NK-92 (cell line): ENCODE measurements around the gene GLI3.

Experiments used
- DNase-seq: peaks from one replicate; lab custom pipeline; 2025; ENCODE audit not compliant: unreplicated experiment; lab: John Stamatoyannopoulos, UW

The GLI3 gene

GRCh38 chr7:42236266-42236975 lies 588 bp downstream of the GLI3 start:
- no peak for DNase-seq

GRCh38 chr7:42235741-42236161 lies 1.3 kb downstream of the GLI3 start:
- no peak for DNase-seq

DNA sequence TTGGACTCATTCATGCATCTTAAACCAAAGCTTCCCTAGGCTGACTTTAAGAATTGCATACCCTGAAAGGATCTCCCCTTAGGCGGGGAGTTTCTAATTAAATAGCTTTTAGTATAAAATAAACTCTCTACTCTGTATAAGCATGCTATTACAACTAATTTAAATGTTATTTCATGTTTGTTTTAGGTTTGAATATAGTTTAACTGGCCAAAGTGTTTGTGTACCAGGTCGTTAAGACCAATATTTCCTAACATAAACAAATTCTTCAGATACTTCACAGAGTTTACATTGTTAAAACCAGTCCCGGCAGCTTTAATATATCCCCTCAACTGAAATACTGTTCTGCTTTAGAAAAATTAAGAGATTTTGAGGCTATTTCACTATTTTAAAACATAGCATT lies 2.3 kb downstream of the GLI3 start:
- no peak for DNase-seq

GRCh38 chr7:42233695-42234331 lies 3.2 kb downstream of the GLI3 start:
- no peak for DNase-seq

GRCh38 chr7:42233171-42233570 lies 3.8 kb downstream of the GLI3 start:
- no peak for DNase-seq

DNA sequence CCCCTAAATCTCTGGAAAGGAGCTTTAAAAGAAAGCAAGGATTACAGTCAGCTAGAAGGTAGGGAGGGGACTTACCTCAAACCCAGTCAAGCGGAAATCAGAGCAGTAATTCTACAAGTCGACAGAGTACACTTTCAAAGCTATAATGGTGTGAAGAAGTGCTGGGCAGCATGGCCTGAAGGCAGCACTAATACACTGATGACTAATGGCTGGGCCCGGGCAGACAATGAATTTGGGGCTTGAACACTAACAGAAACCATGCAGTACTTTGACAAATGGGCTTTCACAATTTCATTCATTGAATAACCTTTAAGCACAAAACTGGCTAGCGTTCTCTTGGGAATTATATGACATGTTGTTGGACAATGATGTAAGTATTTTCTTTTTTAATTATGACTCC lies 4.7 kb downstream of the GLI3 start:
- DNase-seq, result no peak

DNA sequence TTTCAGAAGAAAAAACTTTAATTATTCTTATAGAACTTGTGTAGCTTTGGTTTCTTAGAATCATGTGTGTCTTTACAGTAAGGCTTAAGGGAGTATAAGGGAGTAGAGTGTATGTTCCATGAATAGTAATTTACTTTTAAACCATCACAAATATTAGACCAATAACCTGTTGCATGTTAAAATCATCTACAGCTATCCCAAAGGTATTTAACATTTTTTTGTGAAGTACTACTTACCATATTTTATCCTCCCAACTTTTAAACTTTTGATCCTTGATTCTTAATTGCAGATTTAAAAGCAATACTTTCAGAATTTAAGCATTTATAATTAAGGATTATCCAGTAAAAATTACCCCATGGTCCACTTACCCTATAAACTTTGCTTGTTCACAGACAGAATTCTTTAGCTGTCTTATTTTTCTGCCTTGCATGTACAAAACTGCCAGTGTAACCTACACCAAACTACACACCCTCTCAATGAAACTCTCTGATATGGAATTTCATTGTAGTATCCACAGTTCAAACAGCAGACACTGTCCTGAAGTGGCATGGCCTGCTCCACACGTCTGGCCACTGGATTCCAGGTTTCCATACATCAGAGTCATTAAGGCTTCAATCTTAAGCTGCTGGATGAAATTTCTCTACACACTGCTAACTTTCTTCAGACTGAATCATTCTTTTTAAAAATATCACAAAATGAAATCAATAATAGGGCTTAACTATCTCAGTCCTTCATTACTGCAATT lies 5.8 kb downstream of the GLI3 start:
- DNase-seq, result no peak

GRCh38 chr7:42227936-42228591 lies 8.9 kb downstream of the GLI3 start:
- no peak for DNase-seq

- DNase-seq, result no peak
Observed at GRCh38 chr7:42227541-42227935, 9.5 kb downstream of the GLI3 start.

DNA sequence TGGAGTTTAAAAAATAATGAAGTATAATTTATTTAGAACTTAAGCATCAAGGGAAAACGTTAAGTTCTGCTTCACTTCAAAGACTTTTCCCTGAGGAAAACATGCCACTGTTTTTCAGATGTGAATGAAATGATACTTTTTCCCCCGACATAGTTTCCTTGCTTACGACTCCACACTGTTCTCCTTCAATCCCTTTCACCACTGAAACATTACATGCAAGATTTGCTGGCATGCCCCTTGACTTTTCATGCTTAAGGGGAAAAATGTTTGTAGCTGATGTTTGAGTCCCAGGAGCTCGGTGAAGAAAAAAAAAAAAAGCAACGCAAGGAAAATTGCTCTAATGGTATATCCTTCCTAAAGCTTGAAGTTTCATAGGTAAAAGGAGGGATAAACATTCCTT lies 10.0 kb downstream of the GLI3 start:
- DNase-seq, result no peak

DNA sequence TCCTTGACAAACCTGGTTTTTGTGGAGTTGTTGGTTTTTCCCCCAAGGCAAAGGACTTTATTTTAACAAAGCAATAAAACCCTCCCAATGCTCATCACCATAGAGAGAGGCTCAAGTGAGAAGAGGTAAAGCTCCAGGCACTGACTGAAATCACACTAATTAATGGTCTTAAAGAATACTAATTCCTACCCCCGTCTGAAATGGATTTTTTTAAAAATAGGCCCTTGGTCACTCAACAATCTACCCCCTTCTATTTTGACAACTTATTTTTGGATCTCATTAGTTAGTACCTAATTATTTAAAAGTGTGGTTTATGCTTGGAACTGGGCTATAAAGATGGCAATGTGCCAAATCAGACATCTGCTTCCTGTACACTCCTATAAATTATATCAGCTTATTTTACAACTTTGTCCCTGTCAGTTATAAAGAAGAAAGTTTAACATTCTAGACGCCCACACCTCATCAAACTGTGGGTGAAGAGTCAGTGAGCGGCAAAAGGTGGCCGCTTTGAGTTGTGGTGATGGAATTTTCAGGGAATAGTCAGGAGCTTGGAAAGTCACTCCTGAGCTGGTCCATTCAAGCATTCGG lies 10.6 kb downstream of the GLI3 start:
- DNase-seq, result no peak

- no peak for DNase-seq
Observed at GRCh38 chr7:42224391-42225003, 12.5 kb downstream of the GLI3 start.

DNA sequence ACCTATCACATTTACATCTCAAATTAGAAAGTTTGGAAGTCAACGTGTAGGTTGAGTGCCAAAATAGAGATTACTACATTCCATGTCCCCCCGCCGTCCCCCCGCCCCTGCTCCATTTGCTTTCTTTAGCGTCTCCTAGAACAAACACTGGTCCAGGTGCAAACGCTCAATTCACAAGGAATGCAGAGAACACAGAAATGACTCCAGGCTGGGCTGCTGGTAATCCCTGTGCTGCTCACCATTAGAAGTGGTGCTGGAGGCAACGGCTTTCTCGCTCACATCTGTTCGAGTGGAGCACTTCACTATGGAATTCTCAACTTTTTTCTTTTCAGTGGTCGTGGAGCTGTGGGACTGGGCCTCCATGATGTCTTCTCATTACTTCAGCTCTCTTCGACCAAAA lies 14.1 kb downstream of the GLI3 start:
- DNase-seq, result no peak

DNA sequence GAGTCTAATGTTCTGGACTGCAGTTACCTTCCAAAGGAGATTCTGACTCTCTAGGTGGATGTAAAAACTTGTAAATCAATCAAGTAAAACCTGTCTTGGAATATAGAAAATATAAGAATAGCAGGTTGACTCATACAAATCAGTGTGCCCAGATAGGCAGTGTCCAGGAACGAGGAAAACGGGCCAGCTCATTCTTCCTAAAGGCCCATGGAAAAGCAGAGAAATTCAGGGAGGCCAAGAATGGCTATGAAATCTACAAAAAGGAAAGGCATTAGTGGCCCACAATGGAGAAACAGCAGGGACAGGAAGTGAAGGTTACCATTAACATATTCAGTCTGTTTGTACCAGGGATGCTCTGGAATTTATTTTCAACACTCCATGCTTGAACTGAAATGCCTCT lies 14.9 kb downstream of the GLI3 start:
- no peak for DNase-seq

DNA sequence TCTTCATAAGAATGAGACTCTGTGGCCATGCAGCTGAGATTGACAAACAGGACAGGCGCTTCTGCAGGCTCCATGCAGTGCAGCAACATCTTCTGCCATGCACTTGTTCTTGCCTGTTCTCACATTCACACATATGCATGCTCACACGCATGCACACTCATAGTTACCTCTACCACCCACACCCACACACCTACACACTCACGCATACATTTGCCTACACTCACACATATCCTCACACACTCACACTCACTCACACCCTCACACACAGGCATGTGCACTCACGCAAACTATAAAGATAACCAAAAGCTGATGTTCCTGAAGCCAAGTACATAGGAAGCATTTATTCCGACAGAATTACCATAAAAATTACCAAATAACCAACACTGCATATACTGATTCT lies 15.7 kb downstream of the GLI3 start:
- DNase-seq, result no peak

DNA sequence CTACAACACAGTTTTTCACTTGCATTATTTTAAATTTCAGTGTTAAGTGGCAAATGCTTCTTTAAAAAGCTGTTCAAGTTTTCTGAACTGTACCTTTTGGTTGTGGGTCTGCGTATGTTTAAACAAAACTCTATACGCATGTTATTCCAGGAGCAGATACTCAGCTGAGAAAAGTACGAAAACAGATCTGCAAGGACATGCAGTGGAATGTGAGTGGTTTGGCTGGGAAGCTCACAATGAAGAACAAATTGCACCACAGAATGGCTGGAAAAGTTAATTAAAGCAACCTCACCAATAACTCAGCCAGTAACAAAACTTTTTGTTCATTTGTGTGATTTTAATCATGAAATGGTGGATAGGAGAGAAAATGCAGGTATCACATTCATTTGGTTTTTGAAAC lies 17.6 kb downstream of the GLI3 start:
- DNase-seq, result no peak

GRCh38 chr7:42218248-42218647 lies 18.8 kb downstream of the GLI3 start:
- no peak for DNase-seq

DNA sequence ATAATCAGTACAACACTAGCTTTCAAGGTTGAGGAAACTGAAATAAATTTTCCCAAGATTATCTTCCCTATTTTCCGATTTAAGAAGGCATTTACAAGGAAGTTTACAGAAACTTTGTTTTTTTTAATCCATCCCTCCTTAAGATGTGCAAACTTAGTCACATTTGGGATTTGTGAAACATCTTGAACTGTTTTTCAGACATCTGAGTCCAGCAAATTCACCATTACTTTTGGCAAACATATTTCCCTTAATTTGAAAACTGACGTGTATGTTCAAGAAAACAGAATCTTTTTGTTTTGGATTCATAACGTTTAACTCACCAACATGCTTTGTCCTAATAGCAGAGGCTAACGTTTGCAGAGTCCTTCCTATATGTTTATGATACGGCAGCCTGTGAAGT lies 19.5 kb downstream of the GLI3 start:
- DNase-seq, result no peak

DNA sequence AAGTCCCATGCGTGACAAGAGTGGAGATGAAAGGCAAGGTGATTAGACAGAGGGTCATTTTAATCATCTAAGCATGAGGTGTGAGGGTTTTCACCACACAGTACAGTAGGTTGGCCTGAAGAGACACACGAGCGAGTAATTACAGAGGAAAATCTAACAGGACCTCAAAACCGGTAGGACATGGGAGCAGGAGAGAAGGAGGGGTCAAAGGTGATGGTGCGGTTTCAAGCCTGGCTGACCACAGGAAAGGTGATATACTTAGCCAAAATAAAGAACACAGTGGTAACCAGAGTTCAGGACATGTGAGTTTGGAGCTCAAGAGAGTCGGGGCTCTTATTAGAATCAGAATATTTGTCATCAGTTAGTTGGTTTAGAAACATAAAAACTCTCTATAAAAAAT lies 20.0 kb downstream of the GLI3 start:
- no peak for DNase-seq

DNA sequence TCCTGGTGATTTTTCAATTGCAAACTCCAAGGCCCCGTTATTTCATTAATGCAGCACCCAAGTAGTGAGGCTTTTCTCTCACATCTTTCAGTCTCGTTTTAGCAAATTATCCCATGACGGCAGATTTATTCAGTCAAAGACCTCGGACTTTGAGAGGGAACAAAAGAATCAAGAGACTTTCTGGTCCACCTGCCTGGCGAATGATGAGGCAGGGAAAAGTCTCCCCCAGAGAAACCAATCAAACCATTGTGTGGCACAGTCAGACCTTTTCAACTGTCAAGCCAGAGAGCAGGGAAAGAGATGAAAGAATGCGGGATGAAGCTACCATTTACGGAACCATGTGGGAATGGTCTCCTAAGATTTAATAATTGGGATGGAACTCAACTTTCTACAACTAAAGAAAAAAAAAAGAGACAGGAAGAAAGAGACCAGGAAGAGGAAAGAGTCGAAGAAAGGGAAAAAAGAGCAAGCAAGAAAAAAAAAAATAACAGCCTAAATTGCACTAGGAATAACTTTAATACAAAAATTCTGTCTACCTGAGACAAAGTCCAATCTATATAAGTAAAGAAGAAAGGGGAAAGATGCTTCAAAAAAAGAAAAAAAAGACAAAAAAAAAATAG lies 22.8 kb downstream of the GLI3 start:
- DNase-seq, result no peak

DNA sequence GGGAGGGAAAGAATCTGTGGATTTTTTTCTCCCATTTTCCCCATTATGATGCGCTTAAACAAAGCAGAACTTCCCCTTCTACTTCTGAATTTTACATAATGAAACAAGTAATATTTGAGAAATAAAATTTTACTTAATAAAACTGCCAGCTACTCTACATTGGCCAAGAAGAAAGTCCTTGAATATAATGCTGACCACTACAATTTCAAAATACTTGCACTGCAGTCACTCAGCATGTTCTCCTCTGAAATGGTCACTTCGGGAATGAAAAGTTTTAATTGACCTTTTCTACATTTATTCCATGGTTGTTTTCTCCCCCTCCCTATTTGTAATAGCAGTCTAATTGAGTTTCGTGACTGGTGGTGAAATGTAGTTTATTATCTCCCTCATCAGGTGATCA lies 23.9 kb downstream of the GLI3 start:
- DNase-seq, result no peak
